Left lung (tissue), 10 donors: ENCODE data around the gene VPS41. TPM values are rescaled to one million over a fixed set of nuclear protein-coding genes. Genes with fewer than 3 reads are reported as not detected.

Experiments
- ATAC-seq: fragments of 200-7000 bp; cut with Tn5 transposase; one replicate; pipeline ENCODE4 v1.9.1; 2020; ENCODE audit warnings: moderate library complexity
- DNase-seq, 4 donors: peaks; one replicate each; pipeline ENCODE4 v3.0.0-alpha.2; 2013 to 2020
- H3K27ac ChIP-seq, 2 donors: fragments of 200-600 bp; sonication (generic) in 1 of 2; one replicate each; pipeline versions ENCODE4 v1.5.0 to v1.8.0; 2020 to 2021
- H3K27me3 ChIP-seq, 2 donors: fragments of 200-600 bp; sonication (generic) in 1 of 2; one replicate each; pipeline versions ENCODE4 v1.5.0 to v1.8.0; 2020 to 2021
- H3K36me3 ChIP-seq, 2 donors: fragments of 200-600 bp; sonication (generic) in 1 of 2; one replicate each; pipeline versions ENCODE4 v1.5.0 to v1.8.0; 2020 to 2021
- H3K4me1 ChIP-seq, 2 donors: fragments of 200-600 bp; one replicate each; pipeline ENCODE4 v1.8.0; 2021
- H3K4me3 ChIP-seq, 2 donors: fragments of 200-600 bp; sonication (generic) in 1 of 2; one replicate each; pipeline versions ENCODE4 v1.5.0 to v1.8.0; 2020 to 2021; ENCODE audit warnings: mild to moderate bottlenecking in 1 of 2
- H3K9me3 ChIP-seq, 2 donors: fragments of 200-600 bp; sonication (generic) in 1 of 2; one replicate each; pipeline versions ENCODE4 v1.5.0 to v1.8.0; 2020 to 2021
- CTCF ChIP-seq, 2 donors: fragments of 200-600 bp; sonication (generic) in 1 of 2; IDR thresholded peaks; one replicate each; pipeline versions ENCODE4 v1.5.0 to v1.8.0; 2021; ENCODE audit warnings: antibody characterized with exemption in 2 of 2
- intact Hi-C, 2 donors: fragments of 100-400 bp; cut with DNase I; formaldehyde crosslinking; loops; one replicate each; pipeline versions ENCODE4 v1.11.2 to v1.14.2; 2022
- polyA plus RNA-seq, 6 donors: library from polyadenylated mRNA; unstranded; fragments of 120-200 nt; gene quantifications; one replicate each; pipeline ENCODE4 v1.2.1, GENCODE V29; 2013; ENCODE audit not compliant: insufficient read length in 6 of 6
- total RNA-seq, 2 donors: library from RNA; stranded (reverse); fragmentation: NEBNext Ultra II Directional; extraction: Animal tissue kit (Norgen Biotek cat#: 25700); gene quantifications; one replicate each; pipeline ENCODE4 v1.2.1, GENCODE V29; 2021
- donor health status: DM: no; HTN: yes; CAD: no.
- donor health status: DM: no; HTN: no; CAD: no.

VPS41 gene
- total and polyA plus RNA-seq, 8 donors, result 63.0 to 99.9 (median 82.3) TPM

GRCh38 chr7:38781991-38782390 is 127.0 kb downstream of the VPS41 start:
- Histone ChIP-seq H3K9me3 (no peaks in the 10 kb centered on the region), H3K27me3 (no peaks in the 10 kb centered on the region), H3K36me3 (peaks cover 0 to 15% of the 10 kb centered on the region in 2 donors), H3K4me3 (no peak overlapping the region), H3K4me1 (no peaks in the 10 kb centered on the region), H3K27ac (no peak overlapping the region)
- intact Hi-C loops, result no loop called here
- DNase-seq (no peak), ATAC-seq (no peak)
- no peak for TF ChIP-seq CTCF (IDR thresholded peaks at IDR 0.05)

- H3K4me1 ChIP-seq, result no peaks in the 10 kb centered on the region
- intact Hi-C loops, result no loop called here
- no peak overlapping the region for H3K4me3 ChIP-seq
- peaks cover 0 to 35% of the 10 kb centered on the region in 2 donors for H3K36me3 ChIP-seq
- H3K9me3 ChIP-seq, result no peaks in the 10 kb centered on the region
- no peak for TF ChIP-seq CTCF (IDR thresholded peaks at IDR 0.05)
- no peak overlapping the region for H3K27ac ChIP-seq
- ATAC-seq, result no peak
- no peak for DNase-seq
- no peaks in the 10 kb centered on the region for H3K27me3 ChIP-seq
Measured at GRCh38 chr7:38777609-38778008, 131.4 kb downstream of the VPS41 start.

- no peak for DNase-seq
- Histone ChIP-seq H3K27ac (no peak overlapping the region), H3K4me1 (no peaks in the 10 kb centered on the region), H3K27me3 (no peaks in the 10 kb centered on the region), H3K4me3 (no peak overlapping the region), H3K36me3 (peaks cover 0 to 51% of the 10 kb centered on the region in 2 donors), H3K9me3 (no peaks in the 10 kb centered on the region)
- intact Hi-C loops, result no loop called here
- TF ChIP-seq CTCF (IDR thresholded peaks at IDR 0.05), result no peak
- ATAC-seq, result no peak
Measured at GRCh38 chr7:38775506-38776175, 133.3 kb downstream of the VPS41 start.

GRCh38 chr7:38773430-38773829 is 135.6 kb downstream of the VPS41 start:
- Histone ChIP-seq H3K9me3 (no peaks in the 10 kb centered on the region), H3K4me1 (no peaks in the 10 kb centered on the region), H3K27me3 (no peaks in the 10 kb centered on the region), H3K4me3 (no peak overlapping the region), H3K27ac (no peak overlapping the region), H3K36me3 (peaks cover 0 to 65% of the 10 kb centered on the region in 2 donors)
- ATAC-seq (no peak), DNase-seq (no peak)
- no peak for TF ChIP-seq CTCF (IDR thresholded peaks at IDR 0.05)
- intact Hi-C loops, result no loop called here

GRCh38 chr7:38760226-38760625 is 148.8 kb downstream of the VPS41 start:
- H3K4me3 ChIP-seq, result no peak overlapping the region
- H3K27ac ChIP-seq, result no peak overlapping the region
- DNase-seq (no peak), ATAC-seq (no peak)
- intact Hi-C loops, result no loop called here
- TF ChIP-seq CTCF (IDR thresholded peaks at IDR 0.05), result no peak
- H3K4me1 ChIP-seq, result no peaks in the 10 kb centered on the region
- H3K36me3 ChIP-seq, result peaks cover 3 to 64% of the 10 kb centered on the region in 2 donors
- H3K27me3 ChIP-seq, result no peaks in the 10 kb centered on the region
- H3K9me3 ChIP-seq, result no peaks in the 10 kb centered on the region
